Endodermal cell (in vitro differentiated cells): Measurements from ENCODE around the gene NCAM1. TPM values are rescaled to one million over a fixed set of nuclear protein-coding genes. Genes with fewer than 3 reads are reported as not detected.

Experiments
- DNase-seq: peaks from one replicate; pipeline ENCODE4 v3.0.0-alpha.2; 2017
- H3K27ac ChIP-seq: 2 replicates; pipeline ENCODE4 v1.5.1; 2013; ENCODE audit warnings: mild to moderate bottlenecking, low read depth, low read length, moderate library complexity
- H3K27me3 ChIP-seq: 2 replicates; pipeline ENCODE4 v1.6.1; 2013; ENCODE audit warnings: mild to moderate bottlenecking, low read length, moderate library complexity; ENCODE audit not compliant: insufficient read depth, control insufficient read depth, poor library complexity, severe bottlenecking
- H3K36me3 ChIP-seq: 2 replicates; pipeline ENCODE4 v1.7.0; 2013; ENCODE audit warnings: mild to moderate bottlenecking, low read length, moderate library complexity; ENCODE audit not compliant: control insufficient read depth, insufficient read depth
- H3K4me1 ChIP-seq: one replicate; pipeline ENCODE4 v1.7.0; 2013; ENCODE audit warnings: low read length; ENCODE audit not compliant: control insufficient read depth, insufficient read depth
- H3K4me3 ChIP-seq: 2 replicates; pipeline ENCODE4 v1.5.1; 2013; ENCODE audit warnings: mild to moderate bottlenecking, low read length, moderate library complexity
- H3K9ac ChIP-seq: 2 replicates; pipeline ENCODE4 v1.6.1; 2013; ENCODE audit warnings: mild to moderate bottlenecking, low read length, moderate library complexity; ENCODE audit not compliant: poor library complexity, severe bottlenecking; ENCODE audit errors: extremely low read depth
- H3K9me3 ChIP-seq: 2 replicates; pipeline ENCODE4 v1.6.1; 2013; ENCODE audit warnings: mild to moderate bottlenecking, low read length, moderate library complexity; ENCODE audit not compliant: control insufficient read depth
- H3K27ac Mint-ChIP-seq: 2 replicates; pipeline ENCODE4 v1.8.0; 2020; ENCODE audit warnings: mixed read lengths
- H3K27me3 Mint-ChIP-seq: 2 replicates; pipeline ENCODE4 v1.8.0; 2021; ENCODE audit warnings: mild to moderate bottlenecking, mixed read lengths; ENCODE audit not compliant: insufficient read depth
- H3K36me3 Mint-ChIP-seq: 2 replicates; pipeline ENCODE4 v1.8.0; 2020; ENCODE audit warnings: low read depth, mixed read lengths
- H3K4me1 Mint-ChIP-seq: 2 replicates; pipeline ENCODE4 v1.8.0; 2020; ENCODE audit warnings: mixed read lengths
- H3K4me3 Mint-ChIP-seq: 2 replicates; pipeline ENCODE4 v1.8.0; 2020; ENCODE audit warnings: mild to moderate bottlenecking, moderate library complexity, mixed read lengths
- H3K9me3 Mint-ChIP-seq: 2 replicates; pipeline ENCODE4 v1.8.0; 2020; ENCODE audit warnings: mild to moderate bottlenecking, mixed read lengths
- WGBS, 2 experiments: methylation state at CpG; one replicate each; pipeline versions ENCODE4 v1.1.5 to v1.1.7; 2013; ENCODE audit warnings: missing lambda C conversion rate in 2 of 2, mixed read lengths in 1 of 2; ENCODE audit not compliant: insufficient coverage in 1 of 2, insufficient read length in 1 of 2; 5-methylcytosine and 5-hydroxymethylcytosine counted together
- total RNA-seq, 2 donors: library from RNA; stranded (reverse); fragmentation: NEBNext Ultra II Directional in 1 of 2; extraction: Animal tissue kit (Norgen Biotek cat#: 25700) in 1 of 2; gene quantifications; 2 replicates in 1 of 2; 3 replicates in 1 of 2; pipeline ENCODE4 v1.2.1, GENCODE V29; 2021
- TF ChIP-seq, protein P1 (sequence below): fragments of 200-600 bp; sonication (generic); conservative IDR thresholded peaks from 2 replicates; pipeline ENCODE4 v1.5.0; 2021; ENCODE audit warnings: antibody characterized with exemption, mild to moderate bottlenecking

The NCAM1 gene
- total RNA-seq, 2 donors from 2014 or later = 1.6 to 2.9 TPM

DNA sequence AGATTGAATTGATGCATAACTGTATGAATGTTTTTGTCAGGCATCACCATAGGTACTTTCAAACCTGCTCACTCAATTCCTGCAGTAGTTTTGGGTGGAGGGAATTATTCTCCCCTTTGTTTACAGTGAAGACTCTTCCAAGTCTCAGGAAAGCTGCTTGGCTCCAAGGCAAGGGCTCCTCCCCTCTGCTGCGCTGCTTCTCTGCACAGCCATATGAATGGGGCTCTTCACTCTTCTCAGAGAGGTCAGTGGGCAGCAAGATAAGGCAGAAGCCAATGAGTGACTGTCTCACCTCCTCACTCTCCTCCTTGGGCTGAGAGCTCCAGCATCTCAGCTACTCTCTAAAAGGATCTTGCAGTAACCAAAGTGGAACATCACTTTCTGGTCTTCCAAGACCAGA lies 187.4 kb downstream of the NCAM1 start:
- peaks cover 3% of the 10 kb centered on the region for H3K4me1 ChIP-seq
- Mint-ChIP-seq H3K36me3 (no peaks in the 10 kb centered on the region), H3K4me1 (peaks cover 16% of the 10 kb centered on the region), H3K27ac (no peak overlapping the region), H3K27me3 (no peaks in the 10 kb centered on the region), H3K9me3 (no peaks in the 10 kb centered on the region), H3K4me3 (no peak overlapping the region)
- no peak for DNase-seq
- no peaks in the 10 kb centered on the region for H3K27me3 ChIP-seq
- H3K27ac ChIP-seq = no peak overlapping the region
- no peak overlapping the region for H3K9ac ChIP-seq
- H3K9me3 ChIP-seq = no peaks in the 10 kb centered on the region
- H3K4me3 ChIP-seq = no peak overlapping the region
- H3K36me3 ChIP-seq = no peaks in the 10 kb centered on the region
- WGBS, 2 experiments = 96% methylated on average over 1 of the region's 1 CpG; no CpG with 5 or more reads in 1 of the 2 experiments
- TF ChIP-seq, protein P1, sequence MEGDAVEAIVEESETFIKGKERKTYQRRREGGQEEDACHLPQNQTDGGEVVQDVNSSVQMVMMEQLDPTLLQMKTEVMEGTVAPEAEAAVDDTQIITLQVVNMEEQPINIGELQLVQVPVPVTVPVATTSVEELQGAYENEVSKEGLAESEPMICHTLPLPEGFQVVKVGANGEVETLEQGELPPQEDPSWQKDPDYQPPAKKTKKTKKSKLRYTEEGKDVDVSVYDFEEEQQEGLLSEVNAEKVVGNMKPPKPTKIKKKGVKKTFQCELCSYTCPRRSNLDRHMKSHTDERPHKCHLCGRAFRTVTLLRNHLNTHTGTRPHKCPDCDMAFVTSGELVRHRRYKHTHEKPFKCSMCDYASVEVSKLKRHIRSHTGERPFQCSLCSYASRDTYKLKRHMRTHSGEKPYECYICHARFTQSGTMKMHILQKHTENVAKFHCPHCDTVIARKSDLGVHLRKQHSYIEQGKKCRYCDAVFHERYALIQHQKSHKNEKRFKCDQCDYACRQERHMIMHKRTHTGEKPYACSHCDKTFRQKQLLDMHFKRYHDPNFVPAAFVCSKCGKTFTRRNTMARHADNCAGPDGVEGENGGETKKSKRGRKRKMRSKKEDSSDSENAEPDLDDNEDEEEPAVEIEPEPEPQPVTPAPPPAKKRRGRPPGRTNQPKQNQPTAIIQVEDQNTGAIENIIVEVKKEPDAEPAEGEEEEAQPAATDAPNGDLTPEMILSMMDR = no peak

DNA sequence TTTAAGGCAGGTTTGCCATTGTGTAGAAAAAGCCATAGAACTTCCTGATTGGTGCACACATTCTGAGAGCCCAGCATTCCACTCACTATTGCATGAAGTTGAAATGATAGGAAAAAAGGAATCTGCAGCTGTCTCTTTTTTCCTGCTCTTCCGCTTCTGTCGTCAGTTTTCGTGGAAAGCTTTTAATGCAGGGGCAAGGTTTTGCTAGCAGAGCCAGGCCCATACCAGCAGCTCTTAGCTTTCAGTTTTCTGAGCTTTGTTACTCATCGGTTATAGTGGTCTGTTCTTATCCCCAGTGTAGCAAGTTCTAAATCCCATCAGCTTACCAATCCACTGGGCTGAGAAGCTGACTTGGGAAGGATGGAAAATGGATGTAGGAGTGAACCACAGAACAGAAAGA lies 190.3 kb downstream of the NCAM1 start:
- Histone ChIP-seq H3K27me3 (no peaks in the 10 kb centered on the region), H3K9ac (no peak overlapping the region), H3K36me3 (no peaks in the 10 kb centered on the region), H3K9me3 (no peaks in the 10 kb centered on the region), H3K27ac (no peak overlapping the region), H3K4me1 (peaks cover 3% of the 10 kb centered on the region), H3K4me3 (no peak overlapping the region)
- Mint-ChIP-seq H3K36me3 (no peaks in the 10 kb centered on the region), H3K27me3 (no peaks in the 10 kb centered on the region), H3K4me3 (no peak overlapping the region), H3K4me1 (peaks cover 15% of the 10 kb centered on the region), H3K9me3 (no peaks in the 10 kb centered on the region), H3K27ac (no peak overlapping the region)
- TF ChIP-seq, protein P1 = no peak
- 90 to 94% methylated on average over 3 to 4 of the region's 4 CpGs for WGBS, 2 experiments
- no peak for DNase-seq

DNA sequence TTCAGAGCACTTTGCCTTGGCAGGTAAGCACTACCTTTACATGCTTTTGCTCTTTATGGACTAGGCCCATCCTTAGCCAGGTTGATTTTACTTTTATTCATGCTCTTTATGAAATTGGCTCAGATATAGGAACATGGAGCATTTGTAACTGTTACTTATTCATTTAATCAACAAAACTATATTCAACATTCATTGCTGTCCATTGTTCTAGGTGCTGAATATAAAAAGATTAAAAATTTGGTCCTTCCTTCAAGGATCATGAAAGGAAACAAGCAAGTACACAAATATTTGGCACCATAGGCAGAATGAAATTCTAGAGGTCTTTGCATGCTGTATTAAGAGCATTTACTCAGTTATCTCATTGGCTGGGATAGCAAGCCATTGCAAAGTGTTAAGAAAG lies 191.3 kb downstream of the NCAM1 start:
- no peaks in the 10 kb centered on the region for H3K27me3 Mint-ChIP-seq
- Histone ChIP-seq H3K4me3 (no peak overlapping the region), H3K9ac (no peak overlapping the region), H3K4me1 (peaks cover under 1% of the 10 kb centered on the region), H3K36me3 (no peaks in the 10 kb centered on the region), H3K27me3 (no peaks in the 10 kb centered on the region), H3K9me3 (no peaks in the 10 kb centered on the region), H3K27ac (no peak overlapping the region)
- H3K4me1 Mint-ChIP-seq = peaks cover 8% of the 10 kb centered on the region
- no peaks in the 10 kb centered on the region for H3K9me3 Mint-ChIP-seq
- no peaks in the 10 kb centered on the region for H3K36me3 Mint-ChIP-seq
- no peak overlapping the region for H3K4me3 Mint-ChIP-seq
- TF ChIP-seq, protein P1 = no peak
- no peak overlapping the region for H3K27ac Mint-ChIP-seq
- DNase-seq = no peak
